H1 (cell line): ENCODE measurements around the gene PHLDB3. TPM values are rescaled to one million over a fixed set of nuclear protein-coding genes. Genes with fewer than 3 reads are reported as not detected.
A peak's percentile ranks its signal among the peaks of the same experiment; 100 is the strongest.

Experiments
- ASH2L ChIP-seq: fragments of 200-600, 300-600 bp; sonication (generic); IDR thresholded peaks from one replicate; pipeline ENCODE4 v1.7.1; 2017; ENCODE audit warnings: low read length
- CHD2 ChIP-seq: IDR thresholded peaks from 2 replicates; pipeline ENCODE4 v1.6.1; 2012; ENCODE audit warnings: low read length, improper control_type of control experiment
- EGR1 ChIP-seq: IDR thresholded peaks from 2 replicates; pipeline ENCODE4 v1.6.1; 2011; ENCODE audit warnings: low read depth, low read length, borderline replicate concordance
- EP300 ChIP-seq, 2 experiments: IDR thresholded peaks; 1 replicate in 1 of 2; 2 replicates in 1 of 2; pipeline ENCODE4 v1.6.1; 2011 to 2012; ENCODE audit warnings: low read depth in 2 of 2, low read length in 2 of 2, mild to moderate bottlenecking in 2 of 2, borderline replicate concordance in 1 of 2, inconsistent platforms in 1 of 2, moderate library complexity in 1 of 2
- EZH2 ChIP-seq: fragments of 200-600 bp; sonication (generic); IDR thresholded peaks from 2 replicates; pipeline ENCODE4 v1.7.1; 2012; ENCODE audit warnings: low read depth, mild to moderate bottlenecking, moderate library complexity, low read length, inconsistent platforms; ENCODE audit not compliant: severe bottlenecking
- HDAC2 ChIP-seq, 2 experiments: fragments of 300-600 bp in 1 of 2; sonication (generic) in 1 of 2; IDR thresholded peaks; 2 replicates each; pipeline ENCODE4 v1.6.1; 2011 to 2012; ENCODE audit warnings: low read depth in 2 of 2, low read length in 2 of 2, mild to moderate bottlenecking in 2 of 2, moderate library complexity in 2 of 2, borderline replicate concordance in 1 of 2, inconsistent platforms in 1 of 2
- KDM4A ChIP-seq: IDR thresholded peaks from one replicate; pipeline ENCODE4 v1.7.1; 2012; ENCODE audit warnings: low read depth, mild to moderate bottlenecking, moderate library complexity, low read length, inconsistent platforms; ENCODE audit not compliant: severe bottlenecking
- PHF8 ChIP-seq: fragments of 200-600 bp; sonication (generic); conservative IDR thresholded peaks from 2 replicates; pipeline ENCODE4 v1.7.1; 2012; ENCODE audit warnings: low read depth, mild to moderate bottlenecking, inconsistent platforms, low read length, moderate library complexity
- RAD21 ChIP-seq, 2 experiments: IDR thresholded peaks in 1 of 2; conservative IDR thresholded peaks in 1 of 2; 2 replicates each; pipeline ENCODE4 v1.6.1; 2011; ENCODE audit warnings: low read depth in 2 of 2, low read length in 2 of 2, improper control_type of control experiment in 1 of 2, inconsistent platforms in 1 of 2, mild to moderate bottlenecking in 1 of 2, moderate library complexity in 1 of 2
- SAP30 ChIP-seq: fragments of 300-600 bp; sonication (generic); IDR thresholded peaks from 2 replicates; pipeline ENCODE4 v1.7.1; 2012; ENCODE audit warnings: low read length, moderate library complexity, mild to moderate bottlenecking, inconsistent platforms; ENCODE audit not compliant: insufficient read depth, insufficient replicate concordance
- SP1 ChIP-seq: IDR thresholded peaks from 2 replicates; pipeline ENCODE4 v1.6.1; 2011; ENCODE audit warnings: low read depth, low read length
- TAF1 ChIP-seq: IDR thresholded peaks from 2 replicates; pipeline ENCODE4 v1.6.1; 2011; ENCODE audit warnings: mild to moderate bottlenecking, low read depth, low read length
- TBP ChIP-seq: IDR thresholded peaks from 2 replicates; pipeline ENCODE4 v1.6.1; 2011; ENCODE audit warnings: low read depth, low read length, improper control_type of control experiment
- polyA plus RNA-seq, 7 experiments: library from polyadenylated mRNA; depleted of rRNA in 3 of 7; stranded (reverse) in 5 of 7; unstranded in 2 of 7; fragments of >200 nt in 5 of 7; fragments of 200-250 nt in 2 of 7; gene quantifications; 1 replicate in 5 of 7; 2 replicates in 1 of 7; 4 replicates in 1 of 7; pipeline versions ENCODE4 v1.2.1 to v1.2.3, GENCODE V29; 2011 to 2013; ENCODE audit warnings: missing spikeins in 2 of 7, mixed read lengths in 2 of 7
- total RNA-seq: library from RNA; stranded (reverse); fragmentation: NEBNext Ultra II Directional; extraction: Animal tissue kit (Norgen Biotek cat#: 25700); gene quantifications from 2 replicates; pipeline ENCODE4 v1.2.1, GENCODE V29; 2021

PHLDB3 gene
- total and polyA plus RNA-seq, 2 of the 8 experiments (the other 6 are each of a cell fraction or from before 2014, with no cell fraction given) = 4.0 to 8.5 TPM

DNA sequence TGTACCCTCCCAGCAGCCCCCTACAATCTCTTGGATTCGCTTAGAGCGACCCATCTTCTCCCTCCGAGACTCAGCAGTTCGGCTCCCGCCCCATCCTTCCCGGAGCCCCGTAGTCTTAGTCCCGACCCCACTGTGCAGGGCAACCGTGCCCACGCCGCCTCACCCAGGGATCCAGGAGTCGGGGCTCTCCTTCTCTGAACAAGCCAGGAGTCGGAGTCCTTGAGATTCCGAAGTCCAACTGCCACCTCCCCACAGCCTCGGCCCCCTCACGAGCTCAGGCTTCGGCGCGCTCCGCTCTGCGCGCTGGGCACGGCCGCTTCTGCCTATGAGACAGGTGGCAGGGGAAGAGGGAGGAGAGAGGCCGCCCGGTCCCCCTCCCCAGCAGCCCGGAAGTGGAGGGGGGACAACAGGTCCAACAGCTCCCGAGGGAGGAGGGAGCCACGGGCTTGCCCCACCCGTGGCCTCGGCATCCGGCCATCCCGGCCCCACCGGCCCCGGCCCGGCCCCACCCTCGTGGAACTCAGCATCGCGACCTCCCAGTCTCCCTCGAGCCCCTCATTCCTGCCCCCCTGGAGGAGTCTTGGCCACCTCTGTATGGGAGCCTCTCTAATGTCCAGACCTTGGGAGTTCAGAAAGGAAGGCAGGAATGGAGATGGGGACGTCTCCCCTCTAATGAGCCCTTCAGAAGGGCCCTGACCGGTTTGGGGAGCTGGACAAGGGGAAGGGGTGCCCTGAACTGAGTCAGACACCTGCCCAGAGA, at the start of gene PHLDB3 (continued):
- no peak for TF ChIP-seq RAD21 (IDR thresholded peaks at IDR 0.05 in 1 of 2, conservative IDR thresholded peaks at IDR 0.05 in 1 of 2; ENCODE audit: low read depth in 2 of 2, low read length in 2 of 2)
- peak in 1 of 2 experiments; percentile 31; a peak in 1 of 4 replicates for TF ChIP-seq HDAC2 (IDR thresholded peaks at IDR 0.05; ENCODE audit: borderline replicate concordance in 1 of 2, low read depth in 2 of 2, low read length in 2 of 2)
- TF ChIP-seq PHF8 = 0 out of 2 replicates have a peak, but pooled peaks have one; percentile 3
- no peak for TF ChIP-seq SAP30
- TF ChIP-seq TBP = no peak
- TF ChIP-seq TAF1 = peak; percentile 35; the same call in 1 of the 2 replicates
- TF ChIP-seq KDM4A = no peak
- no peak for TF ChIP-seq EGR1
- TF ChIP-seq EZH2 = no peak
- peak; percentile 61 for TF ChIP-seq ASH2L
- no peak for TF ChIP-seq EP300 (IDR thresholded peaks at IDR 0.05; ENCODE audit: borderline replicate concordance in 1 of 2, low read depth in 2 of 2, low read length in 2 of 2)
- no peak for TF ChIP-seq SP1
- TF ChIP-seq CHD2 = no peak
